WI38 (cell line): ENCODE results near the gene XYLT1.

Experiments used
- H3K4me3 ChIP-seq: 2 replicates; pipeline ENCODE4 v1.5.1; 2011; ENCODE audit warnings: low read depth, mild to moderate bottlenecking, control low read depth, low read length
- TF ChIP-seq, protein P1 (sequence below): IDR thresholded peaks from 2 replicates; pipeline ENCODE4 v1.5.1; 2012; ENCODE audit warnings: low read depth, mild to moderate bottlenecking, control low read depth, low read length

Gene XYLT1

DNA sequence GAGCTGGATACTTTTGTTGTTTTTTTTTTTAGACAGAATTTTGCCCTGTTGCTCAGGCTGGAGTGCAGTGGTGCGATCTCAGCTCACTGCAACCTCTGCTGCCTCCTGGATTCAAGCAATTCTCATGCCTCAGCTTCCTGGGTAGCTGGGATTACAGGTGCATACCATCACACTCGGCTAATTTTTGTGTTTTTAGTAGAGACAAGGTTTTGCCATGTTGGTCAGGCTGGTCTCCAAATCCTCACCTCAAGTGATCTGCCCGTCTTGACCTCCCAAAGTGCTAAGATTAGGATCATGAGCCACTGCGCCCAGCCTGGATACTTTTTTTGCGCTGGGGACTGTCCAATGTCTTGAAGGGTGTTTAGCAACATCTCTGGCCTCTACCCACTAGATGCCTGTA lies 32.6 kb upstream of the XYLT1 start:
- TF ChIP-seq, protein P1, sequence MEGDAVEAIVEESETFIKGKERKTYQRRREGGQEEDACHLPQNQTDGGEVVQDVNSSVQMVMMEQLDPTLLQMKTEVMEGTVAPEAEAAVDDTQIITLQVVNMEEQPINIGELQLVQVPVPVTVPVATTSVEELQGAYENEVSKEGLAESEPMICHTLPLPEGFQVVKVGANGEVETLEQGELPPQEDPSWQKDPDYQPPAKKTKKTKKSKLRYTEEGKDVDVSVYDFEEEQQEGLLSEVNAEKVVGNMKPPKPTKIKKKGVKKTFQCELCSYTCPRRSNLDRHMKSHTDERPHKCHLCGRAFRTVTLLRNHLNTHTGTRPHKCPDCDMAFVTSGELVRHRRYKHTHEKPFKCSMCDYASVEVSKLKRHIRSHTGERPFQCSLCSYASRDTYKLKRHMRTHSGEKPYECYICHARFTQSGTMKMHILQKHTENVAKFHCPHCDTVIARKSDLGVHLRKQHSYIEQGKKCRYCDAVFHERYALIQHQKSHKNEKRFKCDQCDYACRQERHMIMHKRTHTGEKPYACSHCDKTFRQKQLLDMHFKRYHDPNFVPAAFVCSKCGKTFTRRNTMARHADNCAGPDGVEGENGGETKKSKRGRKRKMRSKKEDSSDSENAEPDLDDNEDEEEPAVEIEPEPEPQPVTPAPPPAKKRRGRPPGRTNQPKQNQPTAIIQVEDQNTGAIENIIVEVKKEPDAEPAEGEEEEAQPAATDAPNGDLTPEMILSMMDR = no peak

DNA sequence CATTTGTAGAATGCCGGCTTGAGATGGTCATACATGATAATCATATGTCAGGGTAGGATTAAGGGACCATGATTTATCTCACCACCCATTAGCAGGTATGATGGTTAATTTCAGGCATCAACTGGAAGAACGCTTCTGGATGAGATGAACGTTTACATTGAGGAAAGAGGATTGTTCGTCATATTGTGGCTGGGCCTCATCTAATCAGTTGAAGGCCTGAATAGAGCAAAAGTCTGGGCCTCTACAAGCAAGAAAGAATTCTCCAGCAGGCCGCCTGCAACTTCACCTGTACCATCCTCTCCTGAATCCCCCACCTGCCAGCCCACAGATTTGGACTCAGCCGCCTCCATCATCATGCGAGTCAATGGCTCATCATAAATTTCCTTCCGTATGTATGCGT lies 30.6 kb upstream of the XYLT1 start:
- H3K4me3 ChIP-seq = no peak overlapping the region
- TF ChIP-seq, protein P1 = no peak

More for the DNA sequence above, 32.6 kb upstream of the XYLT1 start:
- H3K4me3 ChIP-seq = no peak overlapping the region

DNA sequence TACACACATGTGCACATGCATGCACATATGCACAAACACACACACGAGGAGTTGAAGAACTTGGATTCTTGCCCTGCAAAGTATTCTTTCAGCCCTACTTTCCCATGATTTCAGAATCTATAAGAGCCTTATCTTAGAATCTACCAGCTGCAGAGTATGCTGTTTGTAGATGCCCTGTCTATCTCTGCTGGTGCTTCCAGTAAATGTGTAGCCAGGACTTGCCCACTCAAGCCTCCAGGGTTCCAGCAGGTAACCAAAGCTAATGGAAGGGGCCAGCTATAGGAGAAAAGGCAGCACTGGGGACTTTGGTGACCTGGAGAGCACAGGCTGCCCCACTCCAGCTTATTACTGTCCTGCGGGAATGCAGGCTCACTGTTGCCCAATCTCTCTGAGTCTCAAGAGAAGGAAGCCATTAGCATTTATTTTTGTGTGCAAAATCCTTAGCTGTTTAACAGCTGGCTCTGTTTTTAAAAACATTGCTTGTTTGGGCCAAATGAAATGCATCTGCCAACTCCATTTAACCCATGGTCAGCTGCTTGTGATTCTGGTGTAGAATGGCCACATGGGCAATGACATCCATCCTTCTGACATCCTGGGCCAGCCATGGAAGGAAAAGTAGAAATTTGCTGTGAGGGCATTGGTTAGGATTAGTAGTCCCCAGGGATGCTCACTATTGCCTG lies 28.6 kb upstream of the XYLT1 start:
- H3K4me3 ChIP-seq = no peak overlapping the region
- TF ChIP-seq, protein P1 = no peak

DNA sequence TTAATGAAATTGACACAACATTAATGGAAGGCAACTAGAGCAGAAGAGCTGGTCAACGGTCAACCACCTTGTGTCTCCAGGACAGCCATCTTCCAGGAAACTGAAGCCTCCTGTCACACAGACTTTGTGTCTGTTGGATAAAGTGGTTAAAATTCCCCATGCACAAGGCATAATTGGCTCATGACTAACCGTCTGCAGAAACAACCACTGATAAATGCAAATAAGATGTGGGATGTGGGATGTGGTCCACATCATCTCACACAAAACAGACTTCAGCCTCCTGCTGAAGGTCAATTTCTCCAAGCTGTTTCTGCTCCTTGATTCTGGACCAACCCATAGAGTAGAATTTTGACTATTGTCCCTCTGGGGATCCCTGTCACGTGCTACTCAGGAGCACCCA lies 26.9 kb upstream of the XYLT1 start:
- TF ChIP-seq, protein P1 = no peak
- no peak overlapping the region for H3K4me3 ChIP-seq

DNA sequence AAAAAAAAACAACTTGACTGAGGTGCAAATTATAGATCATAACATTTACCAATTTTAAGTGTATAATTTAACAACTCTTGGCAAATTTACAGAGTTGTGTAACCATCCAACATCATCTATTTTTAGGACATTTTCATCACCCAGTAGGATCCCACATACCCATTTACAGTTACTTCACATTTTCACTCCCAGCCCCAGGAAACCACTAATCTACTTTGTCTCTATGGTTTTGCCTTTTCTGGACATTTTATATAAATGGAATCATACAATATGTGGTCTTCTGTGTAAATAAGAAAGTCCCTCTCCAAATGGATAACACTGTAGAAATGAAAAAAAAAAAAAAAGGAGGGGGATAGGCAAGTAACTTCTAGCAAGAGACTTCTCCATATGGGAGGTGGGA lies 26.1 kb upstream of the XYLT1 start:
- TF ChIP-seq, protein P1 = no peak
- no peak overlapping the region for H3K4me3 ChIP-seq

DNA sequence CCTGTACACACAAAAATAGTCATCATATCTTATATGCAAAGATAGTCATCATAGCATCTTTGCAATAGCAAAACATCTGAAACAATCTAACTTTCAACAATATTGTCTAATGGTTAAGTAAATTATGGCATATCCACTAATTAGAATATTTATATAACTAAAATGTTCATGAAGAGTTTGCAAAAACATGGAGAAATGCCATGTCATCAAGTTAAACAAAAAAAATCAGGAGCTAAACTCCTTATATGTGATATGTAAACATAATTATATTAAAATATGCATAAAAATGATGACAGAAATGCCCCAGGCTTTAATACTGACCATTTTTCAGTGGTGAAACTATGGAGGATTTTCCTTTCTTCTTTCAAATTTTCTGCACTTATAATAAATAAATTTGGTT lies 22.3 kb upstream of the XYLT1 start:
- TF ChIP-seq, protein P1 = no peak
- H3K4me3 ChIP-seq = no peak overlapping the region

DNA sequence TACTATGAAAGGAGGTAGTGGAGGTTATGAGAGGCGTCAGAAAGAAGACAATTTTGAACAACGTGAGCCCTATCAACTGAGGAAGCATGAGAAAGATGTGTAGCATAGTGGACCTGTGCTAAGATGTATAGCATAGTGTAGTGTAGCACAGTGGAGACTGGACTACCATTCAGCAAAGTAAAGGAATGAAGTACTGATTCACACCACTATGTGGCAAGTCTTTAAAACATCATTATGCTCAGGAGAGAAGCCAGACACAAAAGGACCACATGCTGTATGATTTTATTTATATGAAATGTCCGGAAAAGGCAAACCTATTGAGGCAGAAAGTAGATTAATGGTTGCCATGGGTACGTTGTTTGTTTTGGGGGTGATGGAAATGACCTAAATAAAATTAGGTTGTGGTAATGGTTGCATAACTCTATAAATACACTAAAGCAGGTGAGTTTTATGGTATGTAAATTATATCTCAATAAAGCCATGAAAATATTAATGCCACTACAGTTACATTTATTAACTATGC lies 20.4 kb upstream of the XYLT1 start:
- H3K4me3 ChIP-seq = no peak overlapping the region
- TF ChIP-seq, protein P1 = no peak
